GM12878 (cell line): ENCODE measurements around the gene SCTR. TPM values are rescaled to one million over a fixed set of nuclear protein-coding genes. Genes with fewer than 3 reads are reported as not detected.

ENCODE experiments used
- ATAC-seq: fragments of 200-7000 bp; cut with Tn5 transposase; 3 replicates; pipeline ENCODE4 v1.9.1; 2020; ENCODE audit warnings: mild to moderate bottlenecking, moderate library complexity
- BruUV-seq: library from RNA; stranded (reverse); fragments of 400-500 nt; replicated peaks from 2 replicates; lab custom pipeline; 2021; lab: Mats Ljungman, UMichigan
- CTCF ChIA-PET: fragments of 300-600 bp; sonication (Branson Sonifier 250); formaldehyde crosslinking; extraction: SDS; loops from one replicate; lab custom pipeline; 2021; ENCODE audit warnings: inconsistent platforms; lab: Yijun Ruan, JAX
- POLR2A ChIA-PET: fragments of 350-600 bp; formaldehyde crosslinking; extraction: SDS; loops from one replicate; lab custom pipeline; 2021; ENCODE audit warnings: inconsistent platforms; lab: Charles Lee
- RAD21 ChIA-PET: fragments of 300-600 bp; sonication (Branson Sonifier 250); formaldehyde crosslinking; loops from one replicate; lab custom pipeline; 2023; ENCODE audit warnings: antibody characterized with exemption; ENCODE audit not compliant: unreplicated experiment; lab: Charles Lee
- SMC1A ChIA-PET: fragments of 300-600 bp; sonication (Branson Sonifier 250); formaldehyde crosslinking; loops from one replicate; lab custom pipeline; 2023; ENCODE audit not compliant: unreplicated experiment, uncharacterized antibody; lab: Charles Lee
- DNase-seq: peaks from one replicate; pipeline ENCODE4 v3.0.0-alpha.2; 2011; ENCODE audit warnings: low read depth, low spot score
- FAIRE-seq: peaks from 3 replicates; lab custom pipeline; 2011; peaks lifted over from hg19 to GRCh38; lab: Jason Lieb, UNC
- H2AFZ ChIP-seq: 2 replicates; pipeline ENCODE4 v1.6.0; 2011; ENCODE audit warnings: low read depth, low read length, control low read depth; ENCODE audit not compliant: control insufficient read depth
- H3K27ac ChIP-seq: 2 replicates; pipeline ENCODE4 v1.5.1; 2011; ENCODE audit warnings: control low read depth; ENCODE audit not compliant: control insufficient read depth, insufficient read depth
- H3K27me3 ChIP-seq, 2 experiments: replicated peaks in 1 of 2; 2 replicates each; pipeline versions ENCODE4 v1.6.0 to v1.6.1; 2011; ENCODE audit warnings: low read length in 1 of 2; ENCODE audit not compliant: control insufficient read depth in 2 of 2, insufficient read depth in 2 of 2
- H3K36me3 ChIP-seq, 2 experiments: 2 replicates each; pipeline ENCODE4 v1.5.1; 2011; ENCODE audit warnings: low read length in 1 of 2; ENCODE audit not compliant: control insufficient read depth in 2 of 2, insufficient read depth in 2 of 2
- H3K4me1 ChIP-seq: 2 replicates; pipeline ENCODE4 v1.6.1; 2011; ENCODE audit warnings: mild to moderate bottlenecking, low read length, moderate library complexity, mixed read lengths; ENCODE audit not compliant: control insufficient read depth, insufficient read depth
- H3K4me2 ChIP-seq: 2 replicates; pipeline ENCODE4 v1.6.0; 2011; ENCODE audit warnings: control low read depth; ENCODE audit not compliant: control insufficient read depth, insufficient read depth
- H3K4me3 ChIP-seq: fragments of 200-600 bp; sonication (generic); 2 replicates; pipeline ENCODE4 v1.5.1; 2016
- H3K79me2 ChIP-seq: 2 replicates; pipeline ENCODE4 v1.6.0; 2011; ENCODE audit warnings: low read length; ENCODE audit not compliant: control insufficient read depth, insufficient read depth
- H3K9ac ChIP-seq: 2 replicates; pipeline ENCODE4 v1.8.0; 2011; ENCODE audit warnings: low read length, control low read depth, mixed read lengths; ENCODE audit not compliant: control insufficient read depth, insufficient read depth
- H3K9me3 ChIP-seq: replicated peaks from 3 replicates; pipeline ENCODE4 v1.5.1; 2011; ENCODE audit warnings: mild to moderate bottlenecking, low read length; ENCODE audit not compliant: control insufficient read depth, insufficient read depth
- H4K20me1 ChIP-seq: 2 replicates; pipeline ENCODE4 v1.6.0; 2011; ENCODE audit not compliant: control insufficient read depth, insufficient read depth
- GABPA ChIP-seq: IDR thresholded peaks from 2 replicates; pipeline ENCODE4 v1.6.1; 2014; ENCODE audit warnings: antibody characterized with exemption, low read depth, mild to moderate bottlenecking, inconsistent platforms
- ZNF622 ChIP-seq: fragments of 450-650 bp; IDR thresholded peaks from 2 replicates; pipeline ENCODE4 v1.6.1; 2017; ENCODE audit warnings: mild to moderate bottlenecking, inconsistent platforms
- WGBS: methylation state at CpG from one replicate; pipeline ENCODE4 v1.1.6; 2016; ENCODE audit warnings: low lambda C conversion rate; ENCODE audit not compliant: insufficient replicate concordance, insufficient coverage; ENCODE audit errors: missing lambda C conversion rate; 5-methylcytosine and 5-hydroxymethylcytosine counted together
- in situ Hi-C: fragments of 300-500 bp; cut with MboI; formaldehyde crosslinking; loops from 9 replicates; pipeline ENCODE4 v1.14.3; 2018; ENCODE audit warnings: mixed read lengths
- intact Hi-C: fragments of 100-400 bp; cut with micrococcal nuclease; formaldehyde crosslinking; loops from one replicate; pipeline ENCODE4 v1.14.2; 2022; ENCODE audit not compliant: unreplicated experiment
- polyA plus RNA-seq, 11 experiments: library from polyadenylated mRNA; depleted of rRNA in 4 of 11; unstranded in 6 of 11; stranded (reverse) in 5 of 11; fragments of >200 nt; fragmentation: Nextera tagmentation in 4 of 11; fragmentation: Illumina TruSeq in 1 of 11; extraction: Ambion mirVana in 4 of 11; extraction: Trizol in 1 of 11; gene quantifications; 1 replicate in 1 of 11; 2 replicates in 10 of 11; pipeline versions ENCODE4 v1.2.1 to v1.2.3, GENCODE V29; 2011 to 2016; ENCODE audit warnings: inconsistent platforms in 2 of 11, missing spikeins in 2 of 11, low read depth in 1 of 11
- total RNA-seq, 4 experiments: library from RNA; depleted of rRNA in 3 of 4; stranded (reverse); fragments of >200 nt in 3 of 4; fragmentation: Illumina TruSeq in 1 of 4; extraction: Trizol in 1 of 4; gene quantifications; 2 replicates each; pipeline versions ENCODE4 v1.2.1 to v1.2.3, GENCODE V29; 2013 to 2021
- TF ChIP-seq, protein P1 (sequence below): fragments of 450-650 bp; IDR thresholded peaks from 2 replicates; pipeline ENCODE4 v1.6.1; 2018; ENCODE audit warnings: mild to moderate bottlenecking, low read depth, moderate library complexity; ENCODE audit not compliant: partially characterized antibody

The SCTR gene
- total and polyA plus RNA-seq, 10 of the 15 experiments (the other 5 are each of a cell fraction or from before 2014, with no cell fraction given) = 0.26 TPM; not detected in 9

DNA sequence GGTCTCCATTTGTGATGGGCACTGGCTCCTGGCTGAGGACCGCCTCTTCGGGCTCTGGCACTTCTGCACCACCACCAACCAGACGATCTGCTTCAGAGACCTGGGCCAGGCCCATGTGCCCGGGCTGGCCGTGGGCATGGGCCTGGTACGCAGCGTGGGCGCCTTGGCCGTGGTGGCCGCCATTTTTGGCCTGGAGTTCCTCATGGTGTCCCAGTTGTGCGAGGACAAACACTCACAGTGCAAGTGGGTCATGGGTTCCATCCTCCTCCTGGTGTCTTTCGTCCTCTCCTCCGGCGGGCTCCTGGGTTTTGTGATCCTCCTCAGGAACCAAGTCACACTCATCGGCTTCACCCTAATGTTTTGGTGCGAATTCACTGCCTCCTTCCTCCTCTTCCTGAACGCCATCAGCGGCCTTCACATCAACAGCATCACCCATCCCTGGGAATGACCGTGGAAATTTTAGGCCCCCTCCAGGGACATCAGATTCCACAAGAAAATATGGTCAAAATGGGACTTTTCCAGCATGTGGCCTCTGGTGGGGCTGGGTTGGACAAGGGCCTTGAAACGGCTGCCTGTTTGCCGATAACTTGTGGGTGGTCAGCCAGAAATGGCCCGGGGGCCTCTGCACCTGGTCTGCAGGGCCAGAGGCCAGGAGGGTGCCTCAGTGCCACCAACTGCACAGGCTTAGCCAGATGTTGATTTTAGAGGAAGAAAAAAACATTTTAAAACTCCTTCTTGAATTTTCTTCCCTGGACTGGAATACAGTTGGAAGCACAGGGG is 87.1 kb downstream of the SCTR start:
- no peaks in the 10 kb centered on the region for H4K20me1 ChIP-seq
- intact Hi-C loops (no loop called here), in situ Hi-C loops (no loop called here)
- H3K36me3 ChIP-seq = no peaks in the 10 kb centered on the region
- no peak overlapping the region for H2AFZ ChIP-seq
- no peak for TF ChIP-seq GABPA
- TF ChIP-seq, protein P1, sequence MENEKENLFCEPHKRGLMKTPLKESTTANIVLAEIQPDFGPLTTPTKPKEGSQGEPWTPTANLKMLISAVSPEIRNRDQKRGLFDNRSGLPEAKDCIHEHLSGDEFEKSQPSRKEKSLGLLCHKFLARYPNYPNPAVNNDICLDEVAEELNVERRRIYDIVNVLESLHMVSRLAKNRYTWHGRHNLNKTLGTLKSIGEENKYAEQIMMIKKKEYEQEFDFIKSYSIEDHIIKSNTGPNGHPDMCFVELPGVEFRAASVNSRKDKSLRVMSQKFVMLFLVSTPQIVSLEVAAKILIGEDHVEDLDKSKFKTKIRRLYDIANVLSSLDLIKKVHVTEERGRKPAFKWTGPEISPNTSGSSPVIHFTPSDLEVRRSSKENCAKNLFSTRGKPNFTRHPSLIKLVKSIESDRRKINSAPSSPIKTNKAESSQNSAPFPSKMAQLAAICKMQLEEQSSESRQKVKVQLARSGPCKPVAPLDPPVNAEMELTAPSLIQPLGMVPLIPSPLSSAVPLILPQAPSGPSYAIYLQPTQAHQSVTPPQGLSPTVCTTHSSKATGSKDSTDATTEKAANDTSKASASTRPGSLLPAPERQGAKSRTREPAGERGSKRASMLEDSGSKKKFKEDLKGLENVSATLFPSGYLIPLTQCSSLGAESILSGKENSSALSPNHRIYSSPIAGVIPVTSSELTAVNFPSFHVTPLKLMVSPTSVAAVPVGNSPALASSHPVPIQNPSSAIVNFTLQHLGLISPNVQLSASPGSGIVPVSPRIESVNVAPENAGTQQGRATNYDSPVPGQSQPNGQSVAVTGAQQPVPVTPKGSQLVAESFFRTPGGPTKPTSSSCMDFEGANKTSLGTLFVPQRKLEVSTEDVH = no peak
- no peak for TF ChIP-seq ZNF622
- H3K4me1 ChIP-seq = no peaks in the 10 kb centered on the region; the same call in 1 of the 2 replicates
- SMC1A ChIA-PET = no interaction called here
- H3K4me3 ChIP-seq = no peak overlapping the region
- H3K27ac ChIP-seq = no peak overlapping the region
- no TSS peak for BruUV-seq
- no peaks in the 10 kb centered on the region for H3K9me3 ChIP-seq
- H3K27me3 ChIP-seq = peaks cover 0 to 5% of the 10 kb centered on the region in 2 experiments; a peak in 2 of 4 replicates
- RAD21 ChIA-PET = no interaction called here
- H3K4me2 ChIP-seq = no peak overlapping the region
- ATAC-seq (no peak), DNase-seq (no peak), FAIRE-seq (no peak)
- CTCF ChIA-PET = interaction anchor here (1.1 kb wide), 1 partner anchor 38 kb away, joined by 3 read pairs; no protein-coding TSS in a partner anchor
- POLR2A ChIA-PET = no interaction called here
- 43% methylated on average over 22 of the region's 22 CpGs for WGBS
- no peak overlapping the region for H3K9ac ChIP-seq
- no peaks in the 10 kb centered on the region for H3K79me2 ChIP-seq
